ENCODE data around the gene LSR.

Gene LSR

GRCh38 chr19:35272954-35273649, 24.3 kb downstream of the LSR start:
- no peak overlapping the region for H3K27ac ChIP-seq
- TF ChIP-seq ZFX (IDR thresholded peaks at IDR 0.05) = no peak
- TF ChIP-seq, protein P1, sequence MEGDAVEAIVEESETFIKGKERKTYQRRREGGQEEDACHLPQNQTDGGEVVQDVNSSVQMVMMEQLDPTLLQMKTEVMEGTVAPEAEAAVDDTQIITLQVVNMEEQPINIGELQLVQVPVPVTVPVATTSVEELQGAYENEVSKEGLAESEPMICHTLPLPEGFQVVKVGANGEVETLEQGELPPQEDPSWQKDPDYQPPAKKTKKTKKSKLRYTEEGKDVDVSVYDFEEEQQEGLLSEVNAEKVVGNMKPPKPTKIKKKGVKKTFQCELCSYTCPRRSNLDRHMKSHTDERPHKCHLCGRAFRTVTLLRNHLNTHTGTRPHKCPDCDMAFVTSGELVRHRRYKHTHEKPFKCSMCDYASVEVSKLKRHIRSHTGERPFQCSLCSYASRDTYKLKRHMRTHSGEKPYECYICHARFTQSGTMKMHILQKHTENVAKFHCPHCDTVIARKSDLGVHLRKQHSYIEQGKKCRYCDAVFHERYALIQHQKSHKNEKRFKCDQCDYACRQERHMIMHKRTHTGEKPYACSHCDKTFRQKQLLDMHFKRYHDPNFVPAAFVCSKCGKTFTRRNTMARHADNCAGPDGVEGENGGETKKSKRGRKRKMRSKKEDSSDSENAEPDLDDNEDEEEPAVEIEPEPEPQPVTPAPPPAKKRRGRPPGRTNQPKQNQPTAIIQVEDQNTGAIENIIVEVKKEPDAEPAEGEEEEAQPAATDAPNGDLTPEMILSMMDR (conservative IDR thresholded peaks at IDR 0.05) = no peak

GRCh38 chr19:35273686-35274259, 25.0 kb downstream of the LSR start:
- H3K27ac ChIP-seq = no peak overlapping the region
- TF ChIP-seq, protein P1 (conservative IDR thresholded peaks at IDR 0.05) = no peak
- no peak for TF ChIP-seq ZFX (IDR thresholded peaks at IDR 0.05)

- TF ChIP-seq ZFX (IDR thresholded peaks at IDR 0.05) = no peak
- TF ChIP-seq, protein P1 (conservative IDR thresholded peaks at IDR 0.05) = no peak
These were observed 25.5 kb downstream of the LSR start for GRCh38 chr19:35274323-35274722.

GRCh38 chr19:35276706-35277281, 28.0 kb downstream of the LSR start:
- no peak overlapping the region for H3K27ac ChIP-seq
- no peak for TF ChIP-seq ZFX (IDR thresholded peaks at IDR 0.05)
- TF ChIP-seq, protein P1 (conservative IDR thresholded peaks at IDR 0.05) = no peak

More at GRCh38 chr19:35274323-35274722, 25.5 kb downstream of the LSR start:
- H3K27ac ChIP-seq = no peak overlapping the region

GRCh38 chr19:35278578-35279284, 29.9 kb downstream of the LSR start:
- TF ChIP-seq ZFX (IDR thresholded peaks at IDR 0.05) = no peak
- TF ChIP-seq, protein P1 (conservative IDR thresholded peaks at IDR 0.05) = no peak
- H3K27ac ChIP-seq = no peak overlapping the region

DNA sequence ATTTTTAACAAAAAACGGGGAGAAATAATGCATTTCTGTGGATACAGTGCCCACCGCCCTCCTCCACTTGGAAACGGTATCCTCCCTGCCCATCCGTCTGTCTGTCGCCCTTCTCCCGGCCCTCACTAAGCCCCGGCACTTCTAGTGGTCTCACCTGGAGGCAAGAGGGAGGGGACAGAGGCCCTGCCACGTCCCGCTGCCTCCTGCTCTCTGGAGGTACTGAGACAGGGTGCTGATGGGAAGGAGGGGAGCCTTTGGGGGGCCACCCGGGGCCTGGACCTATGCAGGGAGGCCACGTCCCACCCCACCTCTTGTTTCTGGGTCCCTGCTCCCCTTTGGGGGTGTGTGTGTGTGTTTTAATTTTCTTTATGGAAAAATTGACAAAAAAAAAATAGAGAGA, 30.6 kb downstream of the LSR start:
- TF ChIP-seq ZFX (IDR thresholded peaks at IDR 0.05) = no peak
- TF ChIP-seq, protein P1 (conservative IDR thresholded peaks at IDR 0.05) = no peak
- H3K27ac ChIP-seq = no peak overlapping the region
